HG03457 (cell line): Measurements from ENCODE around the gene GPLD1.
"Not testable (repeated sequence)": the region's sequence is repeated elsewhere in the genome, so short reads cannot be mapped to it uniquely, and the experiment has no call there.

Source experiments
- ATAC-seq: cut with Tn5 transposase; IDR thresholded peaks from one replicate; pipeline ENCODE4 v1.9.1; 2021; ENCODE audit warnings: moderate number of reproducible peaks; ENCODE audit not compliant: unreplicated experiment

Gene GPLD1

DNA sequence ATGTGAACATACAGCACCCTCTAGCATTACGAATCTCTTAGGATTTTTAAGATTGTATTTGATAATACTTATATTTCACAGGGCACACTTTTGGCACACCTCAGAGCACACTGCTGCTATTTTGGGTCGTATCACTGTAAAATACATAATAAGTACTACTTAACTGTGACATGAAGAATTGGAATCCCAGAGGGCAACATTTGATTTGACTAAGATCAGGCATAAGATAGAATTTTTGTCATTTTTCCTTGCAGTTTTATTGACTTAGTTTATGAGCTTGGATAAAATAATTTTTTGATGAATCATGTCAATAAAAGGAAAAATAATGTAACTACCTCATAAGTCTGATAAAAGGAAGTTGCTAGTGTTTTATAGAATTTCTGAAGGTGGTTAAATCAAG lies 64.3 kb downstream of the GPLD1 start:
- no peak for ATAC-seq

DNA sequence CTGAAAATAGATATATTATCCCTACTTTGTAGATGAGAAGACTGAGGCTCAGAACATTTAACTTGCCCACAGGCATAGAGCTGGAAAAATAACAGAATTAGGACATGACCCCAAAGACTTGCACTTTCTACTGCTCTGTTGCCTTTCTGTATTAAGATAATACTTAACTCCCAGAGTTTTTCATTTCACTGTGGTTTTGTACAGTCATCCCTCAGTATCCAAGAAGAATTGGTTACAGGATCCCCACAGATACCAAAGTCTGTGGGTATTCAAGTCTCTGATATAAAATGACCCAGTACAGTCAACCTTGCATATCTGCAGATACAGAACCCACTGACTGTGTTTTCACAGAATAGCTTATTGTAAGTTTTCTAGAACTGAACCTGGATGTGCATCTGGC lies 69.9 kb downstream of the GPLD1 start:
- no peak for ATAC-seq

DNA sequence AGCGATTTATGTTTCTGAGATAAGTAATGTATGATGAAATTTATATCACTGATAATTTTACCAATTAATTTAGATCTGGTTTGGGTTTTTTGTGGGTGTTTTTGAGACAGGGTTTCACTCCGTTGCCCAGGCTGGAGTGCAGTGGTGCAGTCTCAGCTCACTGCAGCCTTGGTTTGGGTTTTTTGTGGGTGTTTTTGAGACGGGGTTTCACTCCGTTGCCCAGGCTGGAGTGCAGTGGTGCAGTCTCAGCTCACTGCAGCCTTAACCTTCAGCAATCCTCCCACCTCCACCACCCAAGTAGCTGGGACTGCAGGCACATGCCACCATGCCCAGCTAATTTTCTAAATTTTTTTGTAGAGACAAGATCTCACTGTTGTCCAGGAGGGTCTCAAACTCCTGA lies 73.6 kb downstream of the GPLD1 start:
- no peak for ATAC-seq

DNA sequence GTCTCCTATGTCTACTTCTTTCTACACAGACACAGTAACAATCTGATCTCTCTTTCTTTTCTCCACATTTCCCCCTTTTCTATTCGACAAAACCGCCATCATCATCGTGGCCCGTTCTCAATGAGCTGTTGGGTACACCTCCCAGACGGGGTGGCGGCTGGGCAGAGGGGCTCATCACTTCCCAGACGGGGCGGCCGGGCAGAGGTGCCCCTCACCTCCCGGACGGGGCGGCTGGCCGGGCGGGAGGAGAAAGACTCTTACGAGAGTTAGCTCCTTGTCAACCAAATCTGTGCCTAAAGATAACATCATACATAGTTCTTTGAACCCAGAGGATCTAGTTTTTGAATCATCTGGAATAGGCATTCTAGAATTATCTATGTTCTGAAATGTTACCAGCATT lies 74.8 kb downstream of the GPLD1 start:
- not testable (repeated sequence) for ATAC-seq

DNA sequence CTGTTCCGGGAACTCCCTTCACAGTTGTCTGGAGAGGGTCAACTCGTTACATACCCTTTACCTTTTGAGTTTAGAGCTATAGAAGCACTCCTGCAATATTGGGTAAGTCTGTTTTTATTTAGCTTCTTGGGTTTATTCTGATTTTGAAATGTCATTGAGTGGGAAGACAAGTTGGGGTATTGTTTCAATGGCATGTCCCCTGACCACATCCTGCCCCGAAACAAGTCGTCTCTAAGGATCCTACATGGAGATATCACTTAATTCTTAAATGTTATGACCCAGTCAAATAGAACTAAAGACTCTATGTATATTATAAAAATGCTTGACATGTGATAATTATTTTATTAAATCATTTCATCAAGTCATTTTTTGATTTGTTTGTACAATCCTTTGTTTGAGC lies 77.1 kb downstream of the GPLD1 start:
- ATAC-seq, result no peak

DNA sequence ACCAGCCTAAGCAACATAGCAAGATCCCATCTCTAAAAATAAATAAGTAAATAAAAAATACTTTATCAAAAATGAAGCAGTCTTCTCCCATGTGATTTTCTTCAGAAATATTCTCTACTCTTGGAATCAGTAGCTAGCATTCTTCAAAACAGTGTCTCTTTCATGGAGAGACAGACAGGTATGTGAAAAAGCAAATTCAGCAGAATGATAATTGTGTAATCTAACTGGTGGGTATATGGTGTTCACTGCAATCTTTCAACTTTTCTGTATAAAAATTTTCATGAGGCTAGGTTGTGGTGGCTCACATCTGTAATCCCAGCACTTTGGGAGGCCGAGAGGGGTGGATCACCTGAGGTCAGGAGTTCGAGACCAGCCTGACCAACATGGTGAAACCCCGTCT lies 78.8 kb downstream of the GPLD1 start:
- ATAC-seq, result no peak

DNA sequence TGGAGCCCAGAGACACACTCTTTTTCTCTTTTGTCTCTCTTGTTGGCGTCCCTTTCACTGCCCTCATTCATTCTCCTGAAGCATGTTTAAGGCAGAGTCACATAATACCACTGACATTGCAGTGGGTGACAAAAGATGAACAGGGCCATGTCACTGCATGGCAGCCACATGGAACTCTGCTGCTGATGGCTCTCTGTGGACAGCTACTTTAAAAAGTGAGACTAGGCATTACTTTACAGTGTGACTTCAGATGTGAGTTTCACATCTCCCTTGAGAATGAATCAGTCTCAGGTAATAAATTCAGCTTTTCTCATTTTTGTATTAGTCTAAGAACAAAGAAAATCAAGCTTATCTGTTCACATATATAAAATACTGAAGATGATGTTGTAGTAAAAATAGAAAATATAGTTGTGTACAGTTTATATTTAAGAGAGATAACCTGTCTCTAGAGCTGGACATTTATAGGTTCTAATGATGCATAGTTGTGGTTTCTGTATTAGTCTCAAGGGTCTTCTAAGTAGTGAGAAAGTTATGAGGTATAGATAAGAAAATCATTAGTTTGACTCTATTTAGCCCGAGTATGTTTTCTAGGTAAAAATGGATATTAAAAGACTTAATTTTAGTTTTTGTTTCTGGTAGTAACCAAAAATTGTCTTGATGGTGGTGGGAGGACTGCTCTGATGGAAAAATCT lies 80.5 kb downstream of the GPLD1 start:
- peak; percentile 79 for ATAC-seq

DNA sequence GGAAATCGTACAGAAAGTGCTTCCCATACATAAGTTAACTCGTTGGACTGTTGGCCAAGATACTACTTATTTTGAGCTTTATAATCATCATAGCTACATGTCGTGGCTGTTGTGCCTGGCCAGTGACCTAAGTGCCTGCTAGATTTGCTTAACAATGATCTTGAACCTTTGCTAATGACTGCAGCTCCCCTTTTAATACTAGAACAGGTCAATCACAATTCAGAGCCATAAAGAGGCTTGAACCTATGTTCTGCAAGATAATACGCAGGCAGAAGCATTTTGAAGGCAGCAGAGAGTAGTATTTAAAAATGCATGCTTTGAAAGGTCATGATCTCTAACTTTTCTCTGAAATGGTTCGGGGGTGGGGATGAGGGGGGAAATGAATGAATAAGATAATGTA lies 84.1 kb downstream of the GPLD1 start:
- no peak for ATAC-seq

DNA sequence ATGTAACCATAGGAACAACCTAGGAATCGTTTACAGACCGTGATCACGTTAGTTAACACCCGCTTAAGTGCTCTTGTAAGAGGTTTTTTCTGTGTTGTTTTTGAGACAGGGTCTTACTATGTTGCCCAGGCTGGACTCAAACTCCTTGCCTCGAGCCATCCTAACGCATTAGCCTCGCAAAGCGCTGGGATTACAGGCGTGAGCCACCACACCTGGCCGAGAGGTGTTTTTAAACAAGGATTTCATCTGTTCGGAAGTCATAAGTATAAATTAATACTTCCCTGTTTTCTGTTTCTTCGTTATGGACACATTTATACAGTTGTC lies 85.9 kb downstream of the GPLD1 start:
- ATAC-seq, result no peak

DNA sequence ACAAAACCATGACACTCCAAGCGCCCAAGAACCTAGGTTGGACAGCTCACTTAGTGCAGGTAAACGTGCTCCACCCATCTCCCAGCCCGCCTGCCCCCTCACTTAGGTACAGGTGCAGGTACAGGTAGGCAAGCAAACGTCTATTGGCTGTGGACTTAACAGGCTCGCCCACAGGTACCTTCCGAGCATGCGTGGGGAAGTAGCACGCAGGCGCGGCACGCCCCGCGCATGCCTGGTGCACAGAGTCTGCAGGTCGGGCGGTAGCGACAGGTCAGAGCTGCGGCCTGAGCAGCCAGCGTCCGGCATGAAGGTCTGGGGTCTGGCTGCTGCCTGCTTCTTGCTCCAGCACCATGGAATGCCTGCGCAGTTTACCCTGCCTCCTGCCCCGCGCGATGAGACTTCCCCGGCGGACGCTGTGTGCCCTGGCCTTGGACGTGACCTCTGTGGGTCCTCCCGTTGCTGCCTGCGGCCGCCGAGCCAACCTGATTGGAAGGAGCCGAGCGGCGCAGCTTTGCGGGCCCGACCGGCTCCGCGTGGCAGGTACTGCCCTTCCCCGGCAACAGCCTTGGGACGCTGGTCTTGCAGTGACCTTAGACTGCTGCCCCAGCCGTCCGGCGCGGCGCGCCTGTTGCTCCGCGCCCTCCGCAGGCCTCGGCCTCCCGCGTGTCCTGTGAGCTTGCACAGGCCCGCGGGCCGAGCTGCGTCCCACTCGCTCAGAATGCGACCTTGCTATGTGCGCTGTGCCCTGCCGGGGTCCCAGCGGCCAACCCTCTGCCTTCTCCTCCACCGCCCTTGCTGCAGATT lies 86.5 kb downstream of the GPLD1 start, which contains the start of gene MRS2:
TSS of gene MRS2 (plus strand) at position 240 of the 804 bp plus-strand sequence. CDS start at position 351, 111 bp downstream.
- ATAC-seq, result peak; percentile 96

DNA sequence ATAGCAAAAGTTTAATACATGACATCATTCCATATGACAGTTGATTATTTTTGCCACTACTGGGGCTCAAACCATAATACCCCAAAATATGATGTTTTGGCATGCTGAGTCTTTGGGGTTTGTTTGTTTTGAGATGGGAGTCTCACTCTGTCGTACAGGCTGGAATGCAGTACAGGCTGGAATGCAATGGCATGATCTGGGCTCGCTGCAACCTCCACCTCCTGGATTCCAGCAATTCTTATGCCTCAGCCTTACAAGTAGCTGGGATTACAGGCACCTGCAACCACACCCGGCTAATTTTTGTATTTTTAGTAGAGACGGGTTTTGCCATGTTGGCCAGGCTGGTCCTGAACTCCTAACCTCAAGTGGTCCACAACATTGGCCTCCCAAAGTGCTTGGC lies 87.9 kb downstream of the GPLD1 start:
- ATAC-seq, result no peak

DNA sequence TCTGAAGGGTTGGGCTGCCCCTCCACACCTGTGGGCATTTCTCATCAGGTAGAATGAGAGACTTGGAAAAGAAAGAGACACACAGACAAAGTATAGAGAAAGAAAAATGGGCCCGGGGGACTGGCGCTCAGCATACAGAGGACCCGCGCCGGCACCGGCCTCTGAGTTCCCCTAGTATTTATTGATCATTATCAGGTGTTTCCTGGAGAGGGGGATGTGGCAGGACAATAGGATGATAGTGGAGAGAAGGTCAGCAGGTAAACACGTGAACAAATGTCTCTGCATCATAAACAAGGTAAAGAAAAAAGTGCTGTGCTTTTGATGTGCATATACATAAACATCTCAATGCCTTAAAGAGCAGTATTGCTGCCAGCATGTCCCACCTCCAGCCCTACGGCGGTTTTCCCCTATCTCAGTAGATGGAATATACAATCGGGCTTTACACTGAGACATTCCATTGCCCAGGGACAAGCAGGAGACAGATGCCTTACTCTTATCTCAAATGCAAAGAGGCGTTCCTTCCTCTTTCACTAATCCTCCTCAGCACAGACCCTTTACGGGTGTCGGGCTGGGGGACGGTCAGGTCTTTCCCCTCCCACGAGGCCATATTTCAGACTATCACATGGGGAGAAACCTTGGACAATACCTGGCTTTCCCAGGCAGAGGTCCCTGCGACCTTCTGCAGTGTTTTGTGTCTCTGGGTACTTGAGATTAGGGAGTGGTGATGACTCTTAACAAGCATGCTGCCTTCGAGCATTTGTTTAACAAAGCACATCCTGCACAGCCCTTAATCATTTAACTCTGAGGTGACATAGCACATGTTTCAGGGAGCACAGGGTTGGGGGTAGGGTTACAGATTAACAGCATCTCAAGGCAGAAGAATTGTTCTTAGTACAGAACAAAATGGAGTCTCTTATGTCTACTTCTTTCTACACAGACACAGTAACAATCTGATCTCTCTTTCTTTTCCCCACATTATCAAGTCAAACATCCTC lies 89.0 kb downstream of the GPLD1 start:
- not testable (repeated sequence) for ATAC-seq

DNA sequence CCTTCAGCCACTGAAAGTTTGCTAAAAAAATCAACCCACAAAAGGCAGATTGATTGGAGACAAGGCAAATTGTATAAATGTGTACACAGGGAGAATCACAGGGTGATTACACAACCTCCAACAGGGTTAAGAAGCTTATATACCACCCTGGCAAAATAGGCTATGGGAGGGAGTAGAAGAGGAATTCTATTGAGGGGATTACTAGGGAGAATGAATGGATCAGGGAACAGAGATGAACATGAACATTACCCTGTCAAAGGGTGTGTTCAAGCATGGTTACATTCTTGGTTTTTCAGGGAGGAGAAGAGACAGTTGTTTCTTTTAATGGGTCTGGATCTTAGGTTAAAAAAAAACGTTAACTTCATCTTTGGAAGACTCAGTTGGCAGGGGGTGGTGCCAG lies 91.7 kb downstream of the GPLD1 start:
- no peak for ATAC-seq

DNA sequence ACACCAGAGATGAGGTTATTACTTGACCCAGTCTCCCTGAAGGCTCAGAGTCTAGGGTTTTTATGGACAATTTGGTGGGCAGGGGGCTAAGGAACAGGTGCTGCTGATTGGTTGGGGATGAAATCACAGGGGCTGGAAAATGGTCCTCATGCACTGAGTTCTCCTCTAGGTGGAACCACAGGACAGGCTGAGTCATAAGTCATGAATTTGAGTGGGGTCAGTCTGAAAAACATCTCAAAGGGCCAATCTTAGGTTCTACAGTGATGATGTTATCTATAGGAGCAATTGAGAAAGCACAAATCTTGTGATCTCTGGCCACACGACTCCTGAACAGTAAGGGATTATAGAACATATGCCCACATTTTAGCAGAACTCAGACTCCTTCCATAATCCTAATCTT lies 92.6 kb downstream of the GPLD1 start:
- no peak for ATAC-seq

DNA sequence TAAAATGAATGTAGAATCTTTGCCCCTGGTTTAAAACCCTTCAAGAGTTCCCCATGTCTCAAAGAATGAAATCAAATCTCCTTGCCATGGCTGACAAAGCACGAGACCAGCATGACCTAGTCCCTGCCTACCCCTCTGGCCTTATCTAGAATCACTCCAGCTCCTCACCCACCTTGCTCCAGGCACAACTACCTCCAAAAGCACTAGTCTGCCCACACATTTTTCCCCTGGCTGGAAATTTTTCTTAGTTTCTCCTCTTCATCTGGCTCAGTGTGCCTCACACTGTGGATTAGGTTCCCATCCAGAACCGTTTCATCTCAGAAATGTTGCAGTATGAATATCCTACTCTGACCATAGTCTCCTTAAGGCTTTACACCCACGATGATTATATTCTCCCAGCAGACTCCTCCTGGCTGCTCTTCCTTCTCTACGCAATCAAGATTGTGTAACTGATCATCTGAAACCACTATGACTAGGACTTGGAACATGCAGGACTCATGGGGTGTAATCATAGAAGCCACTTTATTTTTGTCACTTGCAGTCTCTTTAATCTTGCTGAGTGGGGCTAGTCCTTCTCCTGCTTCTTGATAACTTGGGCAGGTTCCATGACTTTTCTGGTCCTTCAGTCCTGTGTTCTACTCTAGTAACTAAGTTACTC lies 94.5 kb downstream of the GPLD1 start:
- no peak for ATAC-seq

DNA sequence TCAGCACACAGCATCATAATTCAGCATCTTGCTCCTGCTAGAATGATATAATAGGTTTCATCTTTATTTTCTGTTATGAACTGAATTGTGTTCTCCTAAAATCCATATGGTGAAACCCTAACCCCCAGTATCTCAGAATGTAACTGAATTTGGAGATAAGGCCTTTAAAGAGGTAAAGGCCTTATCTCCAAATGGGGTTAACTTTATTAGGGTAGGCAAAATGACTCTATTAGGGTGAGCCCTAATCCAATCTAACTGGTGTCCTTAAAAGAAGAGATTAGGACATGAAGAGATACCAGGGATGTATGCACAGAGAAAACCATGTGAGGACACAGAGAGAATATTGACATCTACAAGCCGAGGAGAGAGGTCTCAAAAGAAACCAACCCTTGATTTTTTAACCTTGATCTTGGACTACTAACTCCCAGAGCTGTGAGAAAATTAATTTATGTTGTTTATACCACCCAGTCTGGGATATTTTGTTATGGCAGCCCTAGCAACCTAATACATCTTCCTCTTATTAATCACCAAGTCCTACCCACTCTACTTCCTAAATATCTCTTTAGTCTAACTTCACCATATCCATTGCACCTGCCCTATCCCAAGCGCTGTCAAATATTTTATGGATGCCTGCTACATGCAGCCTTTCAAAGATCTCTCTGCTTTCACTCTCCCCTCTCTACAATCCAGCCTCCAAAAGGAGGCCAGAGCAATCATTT lies 95.2 kb downstream of the GPLD1 start:
- ATAC-seq, result no peak

DNA sequence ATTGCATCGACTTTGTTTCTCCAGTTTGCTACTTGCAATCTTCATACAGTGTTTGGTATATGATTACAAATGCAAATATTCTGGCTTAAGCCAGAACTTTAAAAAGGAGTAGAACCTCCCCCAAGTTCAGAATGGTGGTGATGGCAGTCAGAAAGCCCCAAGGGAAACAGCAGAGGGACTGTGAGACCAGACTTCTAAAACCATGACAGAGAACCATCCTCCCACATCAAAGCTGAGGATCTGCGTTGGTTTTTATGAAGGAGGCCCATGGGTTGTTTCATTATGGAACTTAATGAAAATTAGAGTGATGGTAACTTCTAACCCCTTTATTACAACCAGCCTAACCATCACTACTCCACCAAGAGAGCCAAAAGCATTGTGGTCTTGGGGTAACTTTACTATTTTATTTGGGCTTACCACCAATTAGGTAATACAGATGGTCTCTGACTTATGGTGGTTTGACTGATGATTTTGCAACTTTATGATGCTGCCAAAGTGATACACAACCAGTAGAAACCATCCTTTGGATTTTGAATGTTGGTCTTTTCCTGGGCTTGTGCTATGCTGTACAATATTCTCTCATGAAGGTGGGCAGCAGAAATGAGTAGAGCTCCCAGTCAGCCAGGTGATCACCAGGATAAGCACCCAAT lies 97.5 kb downstream of the GPLD1 start:
- ATAC-seq, result peak; percentile 91

DNA sequence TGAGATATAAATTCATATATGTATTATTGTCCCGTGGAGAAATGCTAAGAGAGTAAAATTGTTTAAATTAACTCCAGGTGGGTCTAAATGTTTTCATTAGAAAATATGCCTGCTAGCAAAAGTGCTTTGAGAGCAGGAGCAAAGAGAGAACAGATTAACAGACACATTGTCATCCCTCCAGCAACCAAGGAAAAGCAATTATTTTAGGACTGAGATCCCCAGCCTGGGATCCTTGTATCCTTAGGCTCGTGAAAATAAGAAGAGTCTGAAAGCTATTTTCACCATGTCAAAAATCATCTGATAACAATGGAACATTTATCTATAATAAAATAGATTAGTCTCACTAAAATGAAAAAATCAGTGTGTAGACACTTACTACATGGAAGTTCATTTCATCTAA lies 98.2 kb downstream of the GPLD1 start:
- ATAC-seq, result no peak

DNA sequence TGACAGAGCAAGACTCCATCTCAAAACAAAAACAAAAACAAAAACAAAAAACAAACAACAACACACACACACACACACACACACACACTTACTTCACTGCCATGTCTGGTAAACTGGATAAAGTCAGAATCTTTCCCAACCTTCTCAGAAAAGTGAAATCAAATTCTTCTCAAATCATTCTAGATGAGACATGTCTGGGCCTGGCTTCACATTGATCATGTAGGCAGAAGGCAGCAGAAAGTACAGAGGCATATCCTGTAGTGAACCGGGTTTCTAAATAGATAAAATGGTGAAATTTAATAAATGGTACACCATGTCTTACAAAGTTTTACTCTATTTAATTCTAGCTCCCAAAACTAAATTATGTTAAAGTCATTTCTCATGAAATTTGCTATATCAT lies 101.6 kb downstream of the GPLD1 start:
- ATAC-seq, result no peak
